Measurements from ENCODE around the gene GNG8. TPM values are rescaled to one million over a fixed set of nuclear protein-coding genes. Genes with fewer than 3 reads are reported as not detected.

GNG8 gene
- total and polyA plus RNA-seq, 9 of the 15 experiments (the other 6 are each of a cell fraction or from before 2014, with no cell fraction given): 1.3 TPM; not detected in 8

DNA sequence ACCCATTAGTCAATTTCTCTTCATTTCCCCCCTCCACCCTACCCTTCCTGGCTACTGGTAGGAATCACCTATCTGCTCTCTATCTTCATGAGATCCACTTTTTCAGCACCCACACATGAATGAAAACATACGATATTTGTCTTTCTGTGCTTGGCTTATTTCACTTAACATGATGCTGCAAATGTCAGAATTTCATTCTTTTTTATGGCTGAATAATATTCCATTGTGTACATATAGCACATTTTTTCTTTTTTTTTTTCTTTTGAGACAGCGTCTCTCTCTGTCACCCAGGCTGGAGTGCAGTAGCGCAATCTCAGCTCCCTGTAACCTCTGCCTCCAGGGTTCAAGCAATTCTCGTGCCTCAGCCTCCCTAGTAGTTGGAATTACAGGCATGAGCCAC, 44.7 kb downstream of the GNG8 start:
- H3K27me3 ChIP-seq (ENCODE audit: control insufficient read depth in 2 of 2, insufficient read depth in 2 of 2, low read length in 2 of 2): no peaks in the 10 kb centered on the region
- WGBS (ENCODE audit: insufficient coverage, low coverage, missing lambda C conversion rate): 0% methylated on average over 3 of the region's 4 CpGs
- ATAC-seq (no peak), DNase-seq (ENCODE audit: extremely low read depth in 1 of 4, low spot score in 3 of 4) (no peak), FAIRE-seq (no peak)
- in situ Hi-C loops (cut with MboI) (no loop called here), intact Hi-C loops (cut with micrococcal nuclease) (no loop called here)
- BruUV-seq (replicated peaks): no TSS peak
- H3K4me1 ChIP-seq (replicated peaks in 1 of 2; ENCODE audit: control insufficient read depth in 2 of 2, insufficient read depth in 2 of 2, low read length in 2 of 2): peaks cover 3 to 4% of the 10 kb centered on the region in 2 experiments; a peak in 3 of 5 replicates
- H3K9me1 ChIP-seq (ENCODE audit: control insufficient read depth, insufficient read depth, low read length): no peaks in the 10 kb centered on the region
- H2AFZ ChIP-seq (ENCODE audit: low read depth, low read length): no peak overlapping the region
- H3K4me2 ChIP-seq (ENCODE audit: insufficient read depth, low read length): no peak overlapping the region
- 0 out of 2 replicates have a peak, but pooled peaks cover 3% of the 10 kb centered on the region for H3K9me3 ChIP-seq (replicated peaks; ENCODE audit: control insufficient read depth, insufficient read depth, low read depth, low read length)
- ChIA-PET CTCF (ENCODE audit: low intra/inter-chr PET ratio) (no interaction called here), POLR2A (interaction anchor here (1.4 kb wide), 1 partner anchor 9 kb away, joined by 7 read pairs; the partner anchor contains the start of gene CALM3)
- H3K36me3 ChIP-seq (ENCODE audit: control insufficient read depth, insufficient read depth, low read length): no peaks in the 10 kb centered on the region
- no peaks in the 10 kb centered on the region for H3K79me2 ChIP-seq (ENCODE audit: control insufficient read depth, insufficient read depth, low read length)
- no peak overlapping the region for H3K9ac ChIP-seq (ENCODE audit: insufficient read depth in 1 of 2, low read depth in 2 of 2, low read length in 2 of 2)
- H3K27ac ChIP-seq (ENCODE audit: extremely low read depth, low read depth, low read length): no peak overlapping the region
- H3K4me3 ChIP-seq: no peak overlapping the region
- TF ChIP-seq MYNN (IDR thresholded peaks at IDR 0.05) (no peak), MYNN (CRISPR knock-in tag; IDR thresholded peaks at IDR 0.05) (no peak), RBM25 (IDR thresholded peaks at IDR 0.05; ENCODE audit: low read depth, low read length, severe bottlenecking) (peak; percentile 19), ZNF146 (CRISPR knock-in tag; IDR thresholded peaks at IDR 0.05; ENCODE audit: unreplicated experiment) (peak; percentile 52)
- H4K20me1 ChIP-seq (replicated peaks; ENCODE audit: control insufficient read depth, insufficient read depth, low read length): no peaks in the 10 kb centered on the region

DNA sequence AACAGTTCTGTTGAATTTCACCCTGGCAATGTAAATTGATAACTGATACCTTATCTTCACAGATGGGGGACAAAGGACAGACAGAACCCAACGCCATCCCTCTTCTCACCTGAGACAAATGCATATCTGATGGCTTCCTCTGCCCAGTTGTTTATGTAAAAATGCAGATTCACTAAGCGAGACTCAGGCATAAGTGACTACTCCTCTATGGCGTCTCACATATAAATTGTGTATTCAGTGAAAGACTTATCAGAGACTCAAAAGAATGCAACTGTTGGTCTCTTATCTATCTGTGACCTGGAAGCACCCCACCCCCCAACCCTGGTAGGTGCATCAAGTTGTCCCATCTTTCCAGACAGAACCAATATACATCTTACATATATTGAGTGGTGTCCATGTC, 48.1 kb downstream of the GNG8 start:
- in situ Hi-C loops (cut with MboI) (no loop called here), intact Hi-C loops (cut with micrococcal nuclease) (no loop called here)
- H3K9ac ChIP-seq (ENCODE audit: insufficient read depth in 1 of 2, low read depth in 2 of 2, low read length in 2 of 2): no peak overlapping the region
- DNase-seq (ENCODE audit: extremely low read depth in 1 of 4, low spot score in 3 of 4): no peak
- ChIA-PET POLR2A (interaction anchor here (2.1 kb wide), 1 partner anchor 13 kb away, joined by 5 read pairs; the partner anchor contains the start of gene CALM3), CTCF (ENCODE audit: low intra/inter-chr PET ratio) (no interaction called here)
- no peak overlapping the region for H3K27ac ChIP-seq (ENCODE audit: extremely low read depth, low read depth, low read length)
- 0% methylated on average over 3 of the region's 3 CpGs for WGBS (ENCODE audit: insufficient coverage, low coverage, missing lambda C conversion rate)
- FAIRE-seq: no peak
- 0 out of 2 replicates have a peak, but pooled peaks cover 3% of the 10 kb centered on the region for H3K9me3 ChIP-seq (replicated peaks; ENCODE audit: control insufficient read depth, insufficient read depth, low read depth, low read length)
- ATAC-seq: no peak
- H3K27me3 ChIP-seq (ENCODE audit: control insufficient read depth in 2 of 2, insufficient read depth in 2 of 2, low read length in 2 of 2): no peaks in the 10 kb centered on the region
- TF ChIP-seq, protein P1, sequence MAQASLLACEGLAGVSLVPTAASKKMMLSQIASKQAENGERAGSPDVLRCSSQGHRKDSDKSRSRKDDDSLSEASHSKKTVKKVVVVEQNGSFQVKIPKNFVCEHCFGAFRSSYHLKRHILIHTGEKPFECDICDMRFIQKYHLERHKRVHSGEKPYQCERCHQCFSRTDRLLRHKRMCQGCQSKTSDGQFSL (CRISPR knock-in tag; IDR thresholded peaks at IDR 0.05): no peak
- TF ChIP-seq, protein P1 (tag; IDR thresholded peaks at IDR 0.05): 0 out of 4 replicates have a peak, but pooled peaks of 1 of the 2 experiments have one; percentile 37
- TF ChIP-seq ZBTB7A (IDR thresholded peaks at IDR 0.05; ENCODE audit: borderline replicate concordance, control insufficient read depth, low read depth, low read length) (no peak), CBX8 (IDR thresholded peaks at IDR 0.05; ENCODE audit: borderline replicate concordance, extremely low read depth, low read depth, low read length, poor library complexity, severe bottlenecking) (no peak)
- TF ChIP-seq, protein P2, sequence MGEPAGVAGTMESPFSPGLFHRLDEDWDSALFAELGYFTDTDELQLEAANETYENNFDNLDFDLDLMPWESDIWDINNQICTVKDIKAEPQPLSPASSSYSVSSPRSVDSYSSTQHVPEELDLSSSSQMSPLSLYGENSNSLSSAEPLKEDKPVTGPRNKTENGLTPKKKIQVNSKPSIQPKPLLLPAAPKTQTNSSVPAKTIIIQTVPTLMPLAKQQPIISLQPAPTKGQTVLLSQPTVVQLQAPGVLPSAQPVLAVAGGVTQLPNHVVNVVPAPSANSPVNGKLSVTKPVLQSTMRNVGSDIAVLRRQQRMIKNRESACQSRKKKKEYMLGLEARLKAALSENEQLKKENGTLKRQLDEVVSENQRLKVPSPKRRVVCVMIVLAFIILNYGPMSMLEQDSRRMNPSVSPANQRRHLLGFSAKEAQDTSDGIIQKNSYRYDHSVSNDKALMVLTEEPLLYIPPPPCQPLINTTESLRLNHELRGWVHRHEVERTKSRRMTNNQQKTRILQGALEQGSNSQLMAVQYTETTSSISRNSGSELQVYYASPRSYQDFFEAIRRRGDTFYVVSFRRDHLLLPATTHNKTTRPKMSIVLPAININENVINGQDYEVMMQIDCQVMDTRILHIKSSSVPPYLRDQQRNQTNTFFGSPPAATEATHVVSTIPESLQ (CRISPR knock-in tag; IDR thresholded peaks at IDR 0.05): no peak
- no peaks in the 10 kb centered on the region for H3K79me2 ChIP-seq (ENCODE audit: control insufficient read depth, insufficient read depth, low read length)
- no peak overlapping the region for H3K4me3 ChIP-seq
- H4K20me1 ChIP-seq (replicated peaks; ENCODE audit: control insufficient read depth, insufficient read depth, low read length): no peaks in the 10 kb centered on the region
- H3K36me3 ChIP-seq (ENCODE audit: control insufficient read depth, insufficient read depth, low read length): no peaks in the 10 kb centered on the region
- no peak overlapping the region for H3K4me2 ChIP-seq (ENCODE audit: insufficient read depth, low read length)
- no peaks in the 10 kb centered on the region for H3K9me1 ChIP-seq (ENCODE audit: control insufficient read depth, insufficient read depth, low read length)
- H2AFZ ChIP-seq (ENCODE audit: low read depth, low read length): no peak overlapping the region
- BruUV-seq (replicated peaks): no TSS peak
- H3K4me1 ChIP-seq (replicated peaks in 1 of 2; ENCODE audit: control insufficient read depth in 2 of 2, insufficient read depth in 2 of 2, low read length in 2 of 2): peaks cover 0 to 3% of the 10 kb centered on the region in 2 experiments; a peak in 2 of 5 replicates

All from K562 (cell line).